HEK293 (cell line): Measurements from ENCODE around the gene FBXL15.

ENCODE experiments used
- CTCF ChIA-PET: fragments of 350-600 bp; formaldehyde crosslinking; extraction: SDS; loops from one replicate; lab custom pipeline; 2021; ENCODE audit warnings: antibody characterized with exemption; lab: Yijun Ruan, JAX
- POLR2A ChIA-PET: fragments of 300-600 bp; formaldehyde crosslinking; extraction: SDS; loops from one replicate; lab custom pipeline; 2020; ENCODE audit warnings: antibody characterized with exemption, inconsistent platforms; lab: Yijun Ruan, JAX
- H3K27ac ChIP-seq: fragments of 200-500 bp; sonication (Bioruptor generic); 2 replicates; pipeline ENCODE4 v1.5.1; 2014; ENCODE audit warnings: low read depth, low read length, control low read depth, inconsistent platforms; ENCODE audit errors: extremely low read depth
- H3K36me3 ChIP-seq, 2 experiments: fragments of 200-500 bp in 1 of 2; sonication (Bioruptor generic) in 1 of 2; 1 replicate in 1 of 2; 2 replicates in 1 of 2; pipeline ENCODE4 v1.5.1; 2014 to 2017; ENCODE audit warnings: inconsistent platforms in 2 of 2, low read length in 2 of 2; ENCODE audit not compliant: control insufficient read depth in 2 of 2, insufficient read depth in 1 of 2
- H3K4me1 ChIP-seq: fragments of 200-500 bp; sonication (Bioruptor generic); 2 replicates; pipeline ENCODE4 v1.5.1; 2014; ENCODE audit warnings: mild to moderate bottlenecking, low read length, inconsistent platforms; ENCODE audit not compliant: control insufficient read depth, insufficient read depth
- H3K4me3 ChIP-seq: 2 replicates; pipeline ENCODE4 v1.5.1; 2011; ENCODE audit warnings: low read depth, mild to moderate bottlenecking, control low read depth, low read length, moderate library complexity
- H3K9me3 ChIP-seq: fragments of 200-500 bp; sonication (Bioruptor generic); 2 replicates; pipeline ENCODE4 v1.5.1; 2014; ENCODE audit warnings: low read depth, low read length, inconsistent platforms; ENCODE audit not compliant: control insufficient read depth, insufficient read depth
- ATF2 ChIP-seq: fragments of 450-650 bp; formaldehyde crosslinking; IDR thresholded peaks from 2 replicates; pipeline ENCODE4 v1.5.1; 2016; ENCODE audit warnings: missing biosample characterization, missing genetic modification characterization, low read depth
- HIC1 ChIP-seq: fragments of 450-650 bp; formaldehyde crosslinking; IDR thresholded peaks from 2 replicates; pipeline ENCODE4 v1.5.1; 2016; ENCODE audit warnings: missing biosample characterization, missing genetic modification characterization
- MYNN ChIP-seq: fragments of 450-650 bp; formaldehyde crosslinking; IDR thresholded peaks from 2 replicates; pipeline ENCODE4 v1.5.1; 2016; ENCODE audit warnings: missing biosample characterization, missing genetic modification characterization, borderline replicate concordance
- RBAK ChIP-seq: fragments of 450-650 bp; formaldehyde crosslinking; IDR thresholded peaks from 2 replicates; pipeline ENCODE4 v1.5.1; 2016; ENCODE audit warnings: missing biosample characterization, missing genetic modification characterization
- SCRT2 ChIP-seq: fragments of 450-650 bp; formaldehyde crosslinking; IDR thresholded peaks from 2 replicates; pipeline ENCODE4 v1.5.1; 2016; ENCODE audit warnings: missing biosample characterization, missing genetic modification characterization
- YY2 ChIP-seq: fragments of 450-650 bp; formaldehyde crosslinking; IDR thresholded peaks from 2 replicates; pipeline ENCODE4 v1.5.1; 2016; ENCODE audit warnings: missing biosample characterization, missing genetic modification characterization
- ZBTB11 ChIP-seq: fragments of 450-650 bp; formaldehyde crosslinking; conservative IDR thresholded peaks from 2 replicates; pipeline ENCODE4 v1.5.1; 2016; ENCODE audit warnings: low read depth, missing biosample characterization, missing genetic modification characterization
- ZBTB20 ChIP-seq: fragments of 450-650 bp; formaldehyde crosslinking; IDR thresholded peaks from 2 replicates; pipeline ENCODE4 v1.5.1; 2016; ENCODE audit warnings: missing biosample characterization, missing genetic modification characterization
- ZBTB6 ChIP-seq: fragments of 450-650 bp; formaldehyde crosslinking; IDR thresholded peaks from 2 replicates; pipeline ENCODE4 v1.5.1; 2017; ENCODE audit warnings: missing biosample characterization, missing genetic modification characterization
- ZBTB8A ChIP-seq: fragments of 450-650 bp; formaldehyde crosslinking; IDR thresholded peaks from 2 replicates; pipeline ENCODE4 v1.5.1; 2016; ENCODE audit warnings: missing biosample characterization, missing genetic modification characterization
- ZNF155 ChIP-seq: fragments of 450-650 bp; formaldehyde crosslinking; IDR thresholded peaks from 2 replicates; pipeline ENCODE4 v1.5.1; 2016; ENCODE audit warnings: missing biosample characterization, missing genetic modification characterization
- ZNF169 ChIP-seq: fragments of 450-650 bp; formaldehyde crosslinking; IDR thresholded peaks from 2 replicates; pipeline ENCODE4 v1.5.1; 2016; ENCODE audit warnings: missing biosample characterization, missing genetic modification characterization
- ZNF394 ChIP-seq: fragments of 450-650 bp; formaldehyde crosslinking; IDR thresholded peaks from 2 replicates; pipeline ENCODE4 v1.5.1; 2016; ENCODE audit warnings: missing biosample characterization, missing genetic modification characterization, mild to moderate bottlenecking, moderate library complexity, borderline replicate concordance
- ZNF585B ChIP-seq: fragments of 450-650 bp; formaldehyde crosslinking; IDR thresholded peaks from 2 replicates; pipeline ENCODE4 v1.5.1; 2016; ENCODE audit warnings: missing biosample characterization, missing genetic modification characterization
- ZNF623 ChIP-seq: fragments of 450-650 bp; formaldehyde crosslinking; IDR thresholded peaks from 2 replicates; pipeline ENCODE4 v1.5.1; 2016; ENCODE audit warnings: missing biosample characterization, missing genetic modification characterization
- ZNF776 ChIP-seq: fragments of 450-650 bp; formaldehyde crosslinking; IDR thresholded peaks from 2 replicates; pipeline ENCODE4 v1.5.0; 2017; ENCODE audit warnings: missing biosample characterization, missing genetic modification characterization, borderline replicate concordance
- ZNF777 ChIP-seq: fragments of 450-650 bp; formaldehyde crosslinking; IDR thresholded peaks from 2 replicates; pipeline ENCODE4 v1.5.1; 2017; ENCODE audit warnings: missing biosample characterization, missing genetic modification characterization, borderline replicate concordance

Gene FBXL15

GRCh38 chr10:102416695-102417094 lies 3.9 kb upstream of the FBXL15 start:
- POLR2A ChIA-PET = no interaction called here
- no peak overlapping the region for H3K27ac ChIP-seq
- no peaks in the 10 kb centered on the region for H3K36me3 ChIP-seq
- no peaks in the 10 kb centered on the region for H3K9me3 ChIP-seq
- no peak overlapping the region for H3K4me3 ChIP-seq
- CTCF ChIA-PET = interaction anchor here (1.4 kb wide), 1 partner anchor 13 kb away, joined by 4 read pairs; no protein-coding TSS in a partner anchor
- H3K4me1 ChIP-seq = peaks cover 3% of the 10 kb centered on the region
- TF ChIP-seq RBAK (tag by site-specific recombination) = no peak
- no peak for TF ChIP-seq ZNF155
- TF ChIP-seq HIC1 (tag by site-specific recombination) = no peak
- no peak for TF ChIP-seq MYNN (tag by site-specific recombination)
- no peak for TF ChIP-seq ZBTB6 (tag by site-specific recombination)
- TF ChIP-seq ZNF776 (tag by site-specific recombination) = no peak
- no peak for TF ChIP-seq ZNF394 (tag by site-specific recombination)
- no peak for TF ChIP-seq ZNF169 (tag by site-specific recombination)
- TF ChIP-seq ZBTB11 (tag by site-specific recombination) = no peak
- TF ChIP-seq ATF2 (tag by site-specific recombination) = no peak
- TF ChIP-seq ZBTB20 (tag by site-specific recombination) = no peak
- TF ChIP-seq YY2 (tag by site-specific recombination) = no peak
- TF ChIP-seq ZNF623 = no peak
- TF ChIP-seq ZNF777 = no peak
- no peak for TF ChIP-seq ZNF585B (tag by site-specific recombination)

- Histone ChIP-seq H3K4me3 (peak within 1 kb of the TSS; percentile 80), H3K9me3 (no peaks in the 10 kb centered on the region), H3K36me3 (peaks cover 0 to 15% of the 10 kb centered on the region in 2 experiments; a peak in 1 of 3 replicates), H3K4me1 (peaks cover 9% of the 10 kb centered on the region), H3K27ac (no peak within 1 kb of the TSS)
- ChIA-PET POLR2A (interaction anchor here (0.6 kb wide), 1 partner anchor 325 kb away, joined by 3 read pairs; the partner anchor contains the start of gene WBP1L), CTCF (interaction anchor here (0.6 kb wide), 1 partner anchor 167 kb away, joined by 4 read pairs; no protein-coding TSS in a partner anchor)
- peak; percentile 41; the same call in 1 of the 2 replicates for TF ChIP-seq SCRT2 (tag by site-specific recombination)
- no peak for TF ChIP-seq ZBTB8A (tag by site-specific recombination)
Observed at GRCh38 chr10:102418622-102419268, 1.9 kb upstream of the FBXL15 start, which contains the start of gene PSD. PSD (minus strand) TSS chr10:102418785; CDS start chr10:102417038, 1,747 bp downstream.
